GM19023 (cell line): Measurements from ENCODE around the gene SPECC1.
"Not testable (repeated sequence)": the region's sequence is repeated elsewhere in the genome, so short reads cannot be mapped to it uniquely, and the experiment has no call there.

Experiments used
- ATAC-seq: cut with Tn5 transposase; IDR thresholded peaks from one replicate; pipeline ENCODE4 v1.9.1; 2021; ENCODE audit warnings: mild to moderate bottlenecking, moderate library complexity; ENCODE audit not compliant: unreplicated experiment

The SPECC1 gene

DNA sequence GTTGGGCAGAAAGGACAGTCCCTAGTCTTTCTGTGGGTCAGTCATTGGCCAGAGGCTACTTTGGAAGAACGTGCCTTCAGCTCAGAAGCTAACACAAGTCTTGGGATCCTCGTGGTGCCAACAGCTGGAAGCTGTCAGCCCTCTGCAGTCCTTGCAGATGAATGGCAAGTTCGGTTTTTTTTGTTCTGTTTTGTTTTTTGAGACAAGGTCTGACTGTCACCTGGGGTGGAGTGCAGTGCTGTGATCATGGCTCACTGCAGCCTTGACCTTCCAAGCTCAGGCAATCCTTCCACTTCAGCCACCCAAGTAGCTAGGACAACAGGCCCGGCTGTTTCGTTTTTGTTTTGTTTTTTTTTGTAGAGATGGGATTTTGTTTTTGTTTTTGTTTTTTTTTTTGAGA is 149.4 kb downstream of the SPECC1 start:
- ATAC-seq: no peak

DNA sequence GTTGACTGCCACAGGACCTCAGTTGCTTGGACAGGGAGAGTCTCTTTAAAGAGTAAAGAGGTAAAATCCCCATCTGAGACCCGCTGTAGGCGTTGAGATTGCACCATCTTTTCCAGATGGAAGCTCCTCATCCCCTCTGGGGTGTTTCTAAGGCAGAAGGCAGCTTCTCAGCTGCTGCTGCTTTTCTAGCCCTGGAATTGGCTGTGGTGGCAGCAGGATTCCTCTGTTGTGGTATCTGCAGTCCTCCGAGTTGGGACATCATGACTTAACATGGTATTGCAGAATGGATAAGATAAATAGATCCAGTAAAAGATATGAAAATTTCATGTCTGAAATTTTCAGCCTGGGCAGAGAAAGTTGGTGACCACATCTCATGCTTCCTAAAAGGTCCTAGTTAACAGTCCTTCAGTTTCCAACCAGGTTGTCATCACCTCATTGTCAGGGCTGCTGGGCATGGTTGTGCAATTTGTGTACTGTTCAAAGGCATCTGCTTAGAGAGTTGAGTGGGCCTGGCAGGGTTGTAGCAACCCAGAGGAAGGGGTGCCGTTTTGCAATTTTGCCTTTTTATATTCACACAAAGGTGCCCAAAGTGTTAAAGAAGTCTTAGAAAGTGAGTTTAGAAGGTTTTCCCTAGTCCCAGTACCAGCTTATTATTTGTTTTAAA is 150.4 kb downstream of the SPECC1 start:
- ATAC-seq: no peak

DNA sequence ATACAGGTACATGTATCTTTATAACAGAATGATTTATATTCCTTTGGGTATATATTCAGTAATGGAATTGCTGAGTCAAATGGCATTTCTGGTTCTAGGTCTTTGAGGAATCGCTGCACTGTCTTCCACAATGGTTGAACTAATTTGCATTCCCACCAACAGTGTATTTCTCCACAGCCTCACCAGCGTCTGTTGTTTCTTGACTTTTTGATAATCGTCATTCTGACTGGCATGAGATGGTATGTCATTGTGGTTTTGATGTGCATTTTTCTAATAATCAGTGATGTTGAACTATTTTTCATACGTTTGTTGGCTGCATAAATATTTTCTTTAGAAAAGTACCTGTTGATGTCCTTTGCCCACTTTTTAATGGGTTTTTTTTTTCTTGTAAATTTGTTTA is 156.4 kb downstream of the SPECC1 start:
- ATAC-seq: not testable (repeated sequence)

DNA sequence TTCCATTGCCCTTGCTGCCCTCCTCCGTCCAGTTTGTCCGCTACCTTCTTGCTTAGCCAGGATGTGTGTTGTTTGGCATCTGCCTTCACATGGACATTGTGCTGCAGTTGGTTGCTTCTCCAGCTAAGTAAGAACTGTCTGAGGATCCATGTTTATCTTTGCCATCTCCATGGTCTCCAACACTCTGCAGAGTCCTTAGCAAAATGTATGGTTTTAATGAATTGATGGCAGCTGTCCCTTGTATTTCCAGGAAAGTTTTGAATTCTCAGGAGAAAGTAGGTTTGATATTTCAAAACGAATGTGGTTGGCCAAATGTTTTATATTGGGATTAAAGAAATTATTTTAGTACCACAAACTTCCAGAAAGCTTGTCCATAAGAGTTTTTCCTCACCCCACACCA is 160.9 kb downstream of the SPECC1 start:
- no peak for ATAC-seq

DNA sequence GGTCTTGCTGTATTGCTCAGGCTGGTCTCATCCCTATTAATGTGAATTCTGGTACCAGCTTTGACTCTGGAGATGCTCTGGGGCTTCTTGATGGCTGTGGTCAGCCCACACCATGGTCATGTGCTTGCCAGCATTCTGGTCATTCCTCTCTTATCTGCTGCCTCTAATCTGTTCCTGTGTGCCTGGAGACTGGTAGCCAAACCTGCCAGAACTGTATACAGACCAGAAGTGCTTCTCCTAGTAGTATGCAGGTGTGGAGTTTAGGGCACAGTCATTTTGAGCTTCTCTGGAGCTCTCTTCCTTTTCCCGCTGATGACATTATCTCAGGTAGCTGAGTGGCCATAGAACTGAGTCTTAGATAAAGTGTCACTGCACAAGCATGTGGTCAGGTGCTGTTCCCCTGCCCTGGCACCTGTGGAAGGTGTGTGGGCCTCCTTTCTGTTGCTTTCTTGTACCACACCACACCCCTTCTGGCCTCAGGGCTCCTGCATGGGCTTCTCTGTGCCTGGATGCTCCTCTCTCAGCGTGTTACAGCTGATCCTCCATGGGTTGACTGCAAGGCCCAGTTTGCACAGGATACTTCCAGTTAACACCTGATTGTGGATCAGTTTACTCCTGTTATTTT is 162.7 kb downstream of the SPECC1 start:
- ATAC-seq: no peak

DNA sequence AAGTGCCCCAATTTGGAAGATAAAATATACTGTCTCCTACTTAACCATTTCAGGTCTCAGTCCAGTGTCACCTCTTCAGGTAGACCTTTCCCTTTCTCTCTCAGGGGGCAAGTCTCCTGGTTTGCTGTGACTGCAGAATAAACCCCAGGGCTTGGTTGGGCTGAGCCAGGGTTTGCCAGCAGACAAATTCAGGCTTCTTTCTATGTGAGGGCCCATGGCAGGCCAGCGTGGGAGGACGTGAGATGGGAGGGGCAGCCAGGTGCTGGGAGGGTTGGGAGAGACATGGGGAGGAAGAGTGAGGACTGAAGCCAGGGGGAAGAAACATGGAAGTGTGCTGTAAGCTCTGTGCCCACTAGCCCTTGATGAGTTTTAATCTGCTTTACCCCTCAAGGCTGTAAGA is 163.2 kb downstream of the SPECC1 start:
- no peak for ATAC-seq

DNA sequence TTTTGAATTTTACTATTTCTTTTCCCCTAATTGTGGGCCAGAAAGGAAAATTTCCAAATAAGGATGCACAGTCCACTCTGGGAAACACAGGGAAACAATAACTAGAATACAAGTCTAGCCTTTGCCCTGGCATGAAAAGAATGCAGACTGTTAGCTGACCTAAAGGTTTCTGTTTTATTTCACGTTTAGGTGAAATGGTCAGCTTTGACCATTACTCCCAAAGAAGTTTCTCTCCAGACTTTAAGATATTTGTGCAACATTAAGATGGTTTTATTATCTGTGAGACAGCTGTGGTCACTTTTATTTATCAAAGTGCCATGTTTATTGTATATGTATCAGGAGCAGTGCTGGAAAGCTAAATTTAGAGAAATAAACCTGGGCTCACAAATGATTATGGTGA is 163.9 kb downstream of the SPECC1 start:
- ATAC-seq: no peak

DNA sequence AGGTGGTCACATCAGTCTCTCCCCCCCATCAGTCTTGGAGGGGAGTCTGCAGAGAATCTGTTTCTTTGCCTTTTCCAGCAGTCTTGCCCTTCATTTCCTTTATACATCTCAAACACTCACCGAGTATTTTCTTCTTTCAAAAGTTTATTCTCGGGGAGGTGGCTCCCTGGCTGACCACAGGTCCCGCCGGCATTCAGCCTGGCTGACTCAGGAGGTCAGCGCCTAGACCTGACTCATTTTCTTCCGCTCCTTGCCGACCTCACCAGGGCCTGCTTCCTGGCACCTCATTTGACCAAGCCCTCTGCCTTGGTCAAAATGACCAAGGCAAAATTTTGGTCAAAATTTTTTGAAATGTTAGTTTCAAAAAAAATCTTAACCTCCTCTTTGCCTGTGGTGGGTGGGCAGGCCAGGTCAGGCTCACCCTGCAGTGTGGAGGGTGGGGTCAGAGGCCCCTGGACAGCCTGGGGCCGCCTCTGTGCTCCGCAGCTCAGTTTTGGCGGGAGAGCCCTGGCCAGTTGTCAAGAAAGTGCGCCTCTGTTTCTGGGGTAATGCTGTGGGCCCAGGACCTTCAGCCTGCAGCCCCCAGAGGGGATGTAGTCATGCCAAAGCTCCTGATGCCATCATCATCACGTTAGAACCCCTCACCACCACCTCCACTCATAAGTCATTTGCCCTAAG is 165.6 kb downstream of the SPECC1 start:
- ATAC-seq: no peak

DNA sequence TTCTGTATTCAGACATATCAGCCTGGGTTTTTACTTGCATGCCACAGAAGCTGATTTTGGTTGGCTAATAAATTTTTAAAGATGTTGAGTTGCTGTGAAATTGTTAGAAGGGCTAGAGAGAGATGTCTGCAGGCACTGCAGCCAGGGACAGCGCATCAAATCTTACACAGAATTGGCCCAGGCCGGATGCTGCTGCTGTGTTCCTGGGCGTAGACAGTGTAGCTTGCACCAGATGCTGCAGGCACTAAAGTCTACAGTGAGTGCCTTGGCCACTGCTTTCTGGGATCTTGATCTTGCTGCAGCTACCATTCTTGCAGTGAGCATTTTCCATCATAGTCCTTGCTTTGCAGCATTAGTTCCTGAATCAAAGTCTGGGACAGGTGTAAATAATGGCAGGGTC is 169.9 kb downstream of the SPECC1 start:
- no peak for ATAC-seq

DNA sequence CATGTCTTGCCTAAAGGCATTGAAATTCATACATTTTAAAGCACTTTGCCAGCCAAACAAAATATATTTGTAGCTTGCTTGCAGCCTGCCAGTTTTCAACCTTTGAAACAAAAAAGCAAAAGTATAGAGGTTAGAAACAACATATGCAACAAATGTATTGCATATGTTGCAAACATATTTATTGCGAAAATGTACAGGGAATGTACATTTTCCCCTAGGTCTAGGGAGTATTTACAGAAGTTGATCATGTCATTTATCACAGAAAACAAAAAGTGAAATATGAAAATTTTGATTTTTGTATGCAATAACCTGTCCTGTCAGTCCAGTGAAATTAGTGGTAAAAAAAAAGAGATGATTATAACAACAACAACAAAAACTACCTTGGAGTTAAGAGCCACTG is 171.5 kb downstream of the SPECC1 start:
- ATAC-seq: no peak

DNA sequence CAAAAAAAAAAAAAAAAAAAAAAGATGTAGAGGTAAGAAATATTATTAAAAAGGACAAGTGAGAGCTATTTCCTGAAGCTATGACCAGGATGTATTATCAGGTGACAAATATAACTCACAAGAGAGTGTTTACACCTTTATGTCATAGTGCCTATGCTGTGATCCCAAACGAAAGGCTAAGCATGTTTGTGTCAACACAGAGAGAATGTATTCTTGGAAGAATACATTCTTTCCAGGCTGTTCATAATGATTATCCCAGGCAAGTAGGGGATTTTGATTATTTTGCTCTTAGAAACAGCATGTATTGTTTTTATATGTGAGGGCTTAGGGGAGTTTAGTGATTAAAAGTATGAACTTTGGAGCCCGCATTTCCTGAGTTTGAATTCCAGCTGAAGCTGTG is 175.0 kb downstream of the SPECC1 start:
- no peak for ATAC-seq

DNA sequence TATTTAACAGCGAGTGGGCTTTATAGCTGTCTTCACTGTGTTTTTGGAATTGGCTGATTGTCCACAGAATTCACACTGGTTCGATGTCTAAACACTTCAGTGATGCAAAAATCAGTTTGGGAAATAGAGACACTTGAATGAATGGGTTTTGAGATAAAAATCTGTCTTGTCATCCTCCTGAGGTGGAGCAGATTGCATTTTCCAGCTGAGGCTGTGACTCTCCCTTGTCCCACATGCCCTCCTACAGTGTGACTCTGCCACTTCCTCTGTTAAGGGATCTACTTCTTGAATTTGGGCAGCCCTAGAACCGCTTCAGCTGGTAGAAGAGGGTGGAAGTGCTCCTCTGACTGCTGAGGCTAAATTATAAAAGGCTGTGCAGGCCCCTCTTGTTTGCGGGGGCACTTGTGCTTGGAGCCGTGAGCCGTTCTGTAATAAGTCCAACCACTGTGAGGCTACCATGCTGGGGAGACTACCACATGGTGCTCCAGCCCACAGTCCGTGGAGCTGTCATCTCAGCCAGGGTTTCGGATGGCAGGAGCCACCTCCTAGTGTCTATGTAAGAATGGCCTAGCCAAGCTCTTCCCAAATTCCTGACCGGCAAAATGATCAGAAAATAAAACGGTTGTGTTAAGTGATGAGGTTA is 175.9 kb downstream of the SPECC1 start:
- ATAC-seq: no peak

DNA sequence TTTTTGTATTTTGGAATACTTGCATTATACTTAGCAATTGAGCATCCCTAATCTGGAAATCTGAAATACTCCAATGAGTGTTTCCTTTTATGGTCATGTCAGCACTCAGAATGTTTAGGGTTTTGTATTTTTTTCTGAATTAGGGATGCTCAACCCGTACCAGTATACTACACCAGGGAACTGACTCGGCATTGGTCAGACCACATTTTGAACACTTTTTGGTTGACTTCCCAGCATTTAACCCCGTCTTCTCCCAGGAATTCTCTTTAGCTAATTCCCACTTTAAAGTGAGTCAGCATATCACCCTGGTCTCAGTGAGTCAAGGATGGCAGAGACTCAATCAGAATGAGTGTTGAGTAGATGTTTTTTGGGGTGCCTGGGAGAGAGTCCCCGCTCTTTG is 177.9 kb downstream of the SPECC1 start:
- ATAC-seq: no peak

DNA sequence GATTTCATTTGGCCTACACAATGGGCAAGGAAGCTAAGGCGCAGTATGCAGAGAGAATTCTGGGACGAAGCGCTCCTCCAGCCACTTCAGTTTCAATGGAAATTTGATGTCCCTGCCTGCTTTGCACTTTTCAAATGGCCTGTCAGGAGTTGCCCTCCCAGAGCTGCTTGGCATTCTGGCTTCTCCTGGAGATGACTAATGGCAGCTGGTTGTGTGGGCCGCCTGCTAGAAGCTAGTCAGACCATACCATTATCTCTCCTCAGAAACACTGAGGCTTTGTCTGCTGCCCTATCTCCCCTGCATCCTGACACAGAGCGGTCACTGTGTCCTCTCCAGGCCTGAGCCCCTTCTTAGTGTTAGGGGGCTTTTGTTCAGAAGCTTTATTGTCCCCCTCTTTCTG is 180.1 kb downstream of the SPECC1 start:
- no peak for ATAC-seq

DNA sequence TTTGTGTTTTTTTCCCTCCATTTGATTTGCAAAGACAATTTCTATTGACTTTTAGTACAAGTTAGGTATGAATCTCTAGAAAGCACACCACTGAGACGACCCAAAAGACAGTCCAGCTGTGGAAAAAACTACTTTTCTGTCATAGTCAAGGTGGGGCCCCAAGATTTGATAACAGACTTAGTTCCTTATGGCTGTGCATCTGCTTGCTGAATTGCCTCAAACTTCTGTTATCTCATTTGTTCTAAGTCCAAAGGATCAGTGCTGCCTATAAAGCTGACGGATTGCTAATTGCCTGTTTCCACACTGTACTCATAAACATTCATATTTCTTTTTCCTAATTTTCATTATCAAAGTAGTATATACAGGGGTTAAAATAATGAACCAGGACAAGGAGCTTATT is 180.8 kb downstream of the SPECC1 start:
- no peak for ATAC-seq

DNA sequence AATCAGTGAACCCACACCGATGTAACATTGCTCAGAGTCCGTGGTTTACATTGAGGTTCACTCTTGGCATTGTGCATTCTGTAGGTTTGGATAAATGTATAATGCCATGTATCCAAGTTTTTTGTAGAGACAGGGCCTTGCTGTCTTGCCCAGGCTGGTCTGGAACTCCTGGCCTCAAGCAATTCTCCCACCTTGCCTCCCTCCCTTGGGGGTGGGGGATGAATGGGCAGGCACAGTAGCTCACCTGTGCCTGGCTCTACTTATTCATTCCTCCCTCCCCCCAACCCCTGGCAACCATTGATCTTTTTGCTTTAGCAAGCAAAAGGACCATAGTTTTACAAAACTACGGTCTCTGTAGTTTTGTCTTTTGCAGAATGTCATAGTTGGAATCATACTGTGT is 181.4 kb downstream of the SPECC1 start:
- no peak for ATAC-seq

DNA sequence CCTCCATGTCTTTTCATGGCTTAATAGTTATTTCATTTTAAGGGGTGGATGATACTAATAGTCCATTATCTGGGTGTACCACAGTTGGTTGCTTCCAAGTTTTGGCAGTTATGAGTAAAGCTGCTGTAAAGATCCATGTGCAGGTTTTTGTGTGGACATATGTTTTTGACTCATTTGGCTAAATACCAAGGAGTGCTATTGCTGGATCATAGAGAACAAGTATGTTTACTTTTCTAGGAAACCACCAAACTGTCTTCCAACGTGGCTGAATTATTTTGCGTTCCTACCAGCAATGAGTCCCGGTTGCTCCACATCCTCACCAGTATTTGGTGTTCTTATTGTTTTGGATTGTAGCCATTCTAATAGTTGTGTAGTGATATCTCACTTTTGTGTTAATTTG is 181.9 kb downstream of the SPECC1 start:
- no peak for ATAC-seq

DNA sequence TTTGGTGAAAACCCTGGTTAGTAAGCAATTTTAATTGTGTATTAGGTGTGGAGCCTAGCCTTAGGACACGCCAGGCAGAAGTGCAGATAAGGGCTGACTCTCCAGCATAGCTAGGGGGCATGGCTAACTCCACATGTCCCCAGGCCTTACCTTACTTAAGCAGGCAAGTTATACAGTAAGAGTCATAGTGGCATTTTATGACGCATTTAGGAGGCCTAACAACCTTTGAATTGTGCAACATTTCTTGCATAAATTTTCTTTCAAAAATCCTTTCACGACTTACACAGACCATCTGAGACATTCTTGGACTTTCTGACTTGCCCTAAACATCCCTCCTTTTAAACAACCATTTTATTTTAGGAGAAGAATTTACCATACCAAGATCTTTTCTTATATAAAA is 187.1 kb downstream of the SPECC1 start:
- ATAC-seq: not testable (repeated sequence)

DNA sequence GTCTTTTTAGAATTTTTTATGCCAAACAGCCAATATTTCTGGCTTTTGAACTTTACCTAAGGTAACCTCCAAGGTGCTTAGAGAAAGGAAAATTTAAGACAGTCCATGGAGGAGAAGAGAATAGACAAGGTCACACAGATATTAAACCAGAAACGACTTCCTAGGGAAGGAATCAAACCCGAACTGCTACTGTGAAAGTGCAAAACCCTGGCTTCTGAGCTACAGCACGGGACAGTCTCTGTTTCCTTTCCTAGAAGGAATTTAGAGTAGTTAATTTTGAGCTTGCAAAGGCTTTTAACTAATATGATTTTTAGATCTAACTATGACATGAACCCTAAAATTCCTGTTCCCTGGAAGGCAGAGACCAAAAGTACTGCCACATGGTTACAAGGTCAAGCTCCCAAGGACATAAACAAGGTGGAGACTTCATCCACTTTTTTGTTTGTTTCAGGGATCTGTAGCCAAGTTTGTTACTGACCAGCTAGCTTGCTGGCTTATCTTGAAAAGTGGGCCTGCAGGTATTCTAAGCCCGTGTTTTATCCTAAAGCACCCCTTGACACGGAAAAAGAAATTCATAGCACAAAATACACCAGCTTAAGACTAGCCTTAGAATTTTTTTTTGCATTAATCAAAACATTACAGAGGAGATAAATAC is 188.2 kb downstream of the SPECC1 start:
- no peak for ATAC-seq

DNA sequence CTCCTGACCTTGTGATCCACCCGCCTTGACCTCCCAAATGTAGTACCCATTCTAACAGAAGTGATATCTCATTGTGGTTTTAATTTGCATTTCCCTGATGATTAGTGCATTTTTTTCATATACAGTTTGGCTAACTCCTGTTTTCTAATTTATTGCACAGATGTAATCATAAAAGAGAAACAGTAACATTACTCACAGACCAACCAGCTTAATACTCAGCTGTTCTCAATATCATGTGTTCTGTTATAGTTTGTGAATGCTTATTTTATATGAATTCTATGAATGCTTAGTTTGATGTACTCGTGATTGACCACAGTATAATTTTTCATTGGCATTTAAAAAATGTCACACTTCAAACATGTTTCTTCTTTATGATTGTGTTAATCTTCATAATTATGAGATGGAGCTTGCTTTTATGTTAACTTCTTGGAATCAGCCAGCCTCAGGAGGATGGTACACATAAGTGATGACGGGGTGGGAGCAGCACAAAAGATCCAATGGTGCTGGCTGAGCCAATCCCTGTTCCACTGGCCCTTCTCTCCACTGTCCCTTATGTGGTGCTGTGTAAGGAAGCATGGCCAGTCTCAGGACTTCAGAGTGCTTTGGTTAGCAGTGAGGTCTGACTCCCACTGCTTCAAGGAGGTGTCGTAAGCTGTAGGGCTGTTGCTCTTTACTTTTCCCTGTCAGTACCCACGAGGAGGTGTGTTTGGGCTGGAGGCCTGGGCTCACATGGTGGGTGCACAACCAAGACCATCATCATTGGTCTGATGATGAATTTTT is 191.0 kb downstream of the SPECC1 start:
- no peak for ATAC-seq
